HUES48 (cell line): ENCODE data around the gene ATP6AP1.

Source experiments
- H3K27ac ChIP-seq: one replicate; pipeline ENCODE4 v1.7.0; 2013; ENCODE audit warnings: low read depth, low read length, inconsistent platforms
- H3K27me3 ChIP-seq: 2 replicates; pipeline ENCODE4 v1.6.1; 2013; ENCODE audit warnings: mild to moderate bottlenecking, low read length; ENCODE audit not compliant: control insufficient read depth, insufficient read depth
- H3K36me3 ChIP-seq: 2 replicates; pipeline ENCODE4 v1.6.1; 2013; ENCODE audit warnings: low read length; ENCODE audit not compliant: control insufficient read depth, insufficient read depth
- H3K4me1 ChIP-seq: 2 replicates; pipeline ENCODE4 v1.6.1; 2013; ENCODE audit warnings: mild to moderate bottlenecking, low read length; ENCODE audit not compliant: control insufficient read depth, insufficient read depth
- H3K4me3 ChIP-seq: 2 replicates; pipeline ENCODE4 v1.5.1; 2013; ENCODE audit warnings: mild to moderate bottlenecking, low read depth, low read length
- H3K9ac ChIP-seq: 2 replicates; pipeline ENCODE4 v1.6.1; 2013; ENCODE audit warnings: mild to moderate bottlenecking, low read depth, low read length, moderate library complexity
- H3K9me3 ChIP-seq: 2 replicates; pipeline ENCODE4 v1.6.1; 2013; ENCODE audit warnings: low read length; ENCODE audit not compliant: control insufficient read depth, insufficient read depth

Gene ATP6AP1, protein sequence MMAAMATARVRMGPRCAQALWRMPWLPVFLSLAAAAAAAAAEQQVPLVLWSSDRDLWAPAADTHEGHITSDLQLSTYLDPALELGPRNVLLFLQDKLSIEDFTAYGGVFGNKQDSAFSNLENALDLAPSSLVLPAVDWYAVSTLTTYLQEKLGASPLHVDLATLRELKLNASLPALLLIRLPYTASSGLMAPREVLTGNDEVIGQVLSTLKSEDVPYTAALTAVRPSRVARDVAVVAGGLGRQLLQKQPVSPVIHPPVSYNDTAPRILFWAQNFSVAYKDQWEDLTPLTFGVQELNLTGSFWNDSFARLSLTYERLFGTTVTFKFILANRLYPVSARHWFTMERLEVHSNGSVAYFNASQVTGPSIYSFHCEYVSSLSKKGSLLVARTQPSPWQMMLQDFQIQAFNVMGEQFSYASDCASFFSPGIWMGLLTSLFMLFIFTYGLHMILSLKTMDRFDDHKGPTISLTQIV

DNA sequence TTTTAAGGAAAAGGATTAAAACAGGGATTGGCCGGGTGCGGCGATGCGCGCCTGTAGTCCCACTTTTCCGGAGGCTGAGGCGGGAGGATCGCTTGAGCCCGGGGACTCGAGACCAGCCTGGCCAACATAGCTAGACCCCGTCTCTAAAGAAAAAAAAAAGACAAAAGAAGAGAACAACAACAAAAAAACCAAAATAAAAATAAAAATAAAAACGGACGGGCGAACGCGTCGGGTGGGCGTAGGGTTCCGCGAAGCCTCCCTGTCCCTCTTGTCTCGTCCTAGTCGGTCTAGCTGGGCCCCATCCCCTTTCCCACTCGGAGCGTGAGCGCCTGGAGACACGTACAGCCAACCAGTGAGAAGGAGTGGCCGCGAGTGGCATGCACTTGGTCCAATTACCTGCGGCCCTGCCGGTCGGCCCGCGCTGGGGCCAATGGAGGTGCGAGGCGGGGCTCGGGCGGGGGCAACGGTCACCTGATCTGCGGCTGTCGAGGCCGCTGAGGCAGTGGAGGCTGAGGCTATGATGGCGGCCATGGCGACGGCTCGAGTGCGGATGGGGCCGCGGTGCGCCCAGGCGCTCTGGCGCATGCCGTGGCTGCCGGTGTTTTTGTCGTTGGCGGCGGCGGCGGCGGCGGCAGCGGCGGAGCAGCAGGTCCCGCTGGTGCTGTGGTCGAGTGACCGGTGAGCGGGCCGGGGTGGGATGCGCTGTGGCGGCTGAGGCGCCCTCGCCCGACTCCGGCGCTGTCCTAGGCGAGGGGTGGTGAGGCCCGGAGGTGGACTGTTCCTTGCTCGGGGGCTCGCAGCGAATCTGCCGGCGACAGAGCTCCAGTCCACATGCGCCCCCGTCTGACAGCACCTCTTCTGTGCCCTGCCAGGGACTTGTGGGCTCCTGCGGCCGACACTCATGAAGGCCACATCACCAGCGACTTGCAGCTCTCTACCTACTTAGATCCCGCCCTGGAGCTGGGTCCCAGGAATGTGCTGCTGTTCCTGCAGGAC lies at the start of gene ATP6AP1:
Gene ATP6AP1, plus strand, starts transcription at position 502 of the 996 bp plus-strand sequence. Its CDS starts 16 bp downstream, at position 518.
- H3K36me3 ChIP-seq: peaks cover 13% of the 10 kb centered on the region; the same call in 1 of the 2 replicates
- H3K4me1 ChIP-seq: peaks cover 3% of the 10 kb centered on the region; the same call in 1 of the 2 replicates
- no peaks in the 10 kb centered on the region for H3K27me3 ChIP-seq
- no peak within 1 kb of the TSS; the same call in 1 of the 2 replicates for H3K9ac ChIP-seq
- peak within 1 kb of the TSS; percentile 20 for H3K27ac ChIP-seq
- H3K9me3 ChIP-seq: peaks cover 32% of the 10 kb centered on the region
- H3K4me3 ChIP-seq: peak within 1 kb of the TSS; percentile 71

DNA sequence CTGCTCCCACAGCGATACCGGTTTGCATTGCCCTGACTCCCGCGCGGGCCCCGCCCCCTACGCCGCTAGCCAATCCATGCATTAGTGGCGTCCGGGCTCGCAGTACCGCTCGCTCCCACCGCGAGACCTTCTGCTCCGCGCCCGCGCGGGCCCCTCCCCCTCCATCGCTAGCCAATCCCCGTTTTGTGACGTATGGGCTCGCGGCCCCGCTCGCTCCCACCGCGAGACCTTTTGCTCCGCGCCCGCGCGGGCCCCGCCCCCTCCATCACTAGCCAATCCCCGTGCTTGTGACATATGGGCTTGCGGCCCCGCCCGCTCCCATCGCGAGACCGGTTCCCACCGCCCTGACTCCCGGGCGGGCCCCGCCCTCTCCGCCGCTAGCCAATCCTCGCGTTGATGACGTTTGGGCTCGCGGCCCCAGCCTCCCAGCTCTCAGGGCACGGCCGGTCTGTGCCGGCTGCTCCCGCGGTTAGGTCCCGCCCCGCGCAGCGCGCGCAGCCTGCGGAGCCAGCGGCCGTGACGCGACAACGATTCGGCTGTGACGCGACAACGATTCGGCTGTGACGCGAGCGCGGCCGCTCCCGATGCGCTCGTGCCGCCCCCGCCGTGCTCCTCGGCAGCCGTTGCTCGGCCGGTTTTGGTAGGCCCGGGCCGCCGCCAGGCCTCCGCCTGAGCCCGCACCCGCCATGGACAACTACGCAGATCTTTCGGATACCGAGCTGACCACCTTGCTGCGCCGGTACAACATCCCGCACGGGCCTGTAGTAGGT lies 49.5 kb upstream of the ATP6AP1 start, which contains the start of gene EMD:
Gene EMD, plus strand, starts transcription at position 497 of the 770 bp plus-strand sequence. Its CDS starts 190 bp downstream, at position 687.
- H3K27me3 ChIP-seq: peaks cover 1% of the 10 kb centered on the region; the same call in 1 of the 2 replicates
- H3K4me3 ChIP-seq: peak within 1 kb of the TSS; percentile 80
- peaks cover 13% of the 10 kb centered on the region for H3K4me1 ChIP-seq
- peak within 1 kb of the TSS; percentile 96 for H3K27ac ChIP-seq
- H3K9me3 ChIP-seq: peaks cover 18% of the 10 kb centered on the region; the same call in 1 of the 2 replicates
- H3K9ac ChIP-seq: peak within 1 kb of the TSS; percentile 92
- peaks cover 10% of the 10 kb centered on the region; the same call in 1 of the 2 replicates for H3K36me3 ChIP-seq

DNA sequence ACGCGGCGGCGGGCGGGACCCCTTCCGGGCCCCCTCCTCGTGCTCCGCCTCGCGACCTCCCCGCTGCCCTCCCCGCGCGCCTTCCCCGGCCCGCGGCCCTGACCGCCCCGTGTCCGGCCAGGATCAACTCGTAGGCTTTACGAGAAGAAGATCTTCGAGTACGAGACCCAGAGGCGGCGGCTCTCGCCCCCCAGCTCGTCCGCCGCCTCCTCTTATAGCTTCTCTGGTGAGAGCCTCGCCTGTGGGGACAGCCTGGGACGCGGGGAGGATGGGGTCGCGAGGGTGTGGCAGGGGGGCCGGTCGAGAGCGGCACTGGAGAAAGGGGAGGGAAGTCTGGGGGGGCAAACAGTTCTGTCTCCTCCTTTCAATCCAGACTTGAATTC lies 48.9 kb upstream of the ATP6AP1 start:
- H3K27ac ChIP-seq: peak overlapping the region; percentile 95

DNA sequence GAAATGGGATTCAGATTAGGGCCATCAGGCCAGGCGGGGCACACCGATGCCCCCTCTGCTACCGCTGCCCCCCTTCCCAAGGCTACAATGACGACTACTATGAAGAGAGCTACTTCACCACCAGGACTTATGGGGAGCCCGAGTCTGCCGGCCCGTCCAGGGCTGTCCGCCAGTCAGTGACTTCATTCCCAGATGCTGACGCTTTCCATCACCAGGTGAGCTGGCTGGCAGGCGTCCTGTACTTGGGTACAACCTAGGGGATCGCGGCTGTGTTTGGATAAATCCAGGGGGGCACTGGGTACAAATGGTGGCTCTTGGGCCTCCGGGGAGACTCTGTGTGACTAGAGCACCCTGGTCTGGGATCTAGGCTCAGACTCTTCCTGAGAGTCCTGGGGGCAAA lies 48.3 kb upstream of the ATP6AP1 start:
- Histone ChIP-seq H3K4me1 (peaks cover 11% of the 10 kb centered on the region), H3K36me3 (peaks cover 10% of the 10 kb centered on the region; the same call in 1 of the 2 replicates), H3K27me3 (no peaks in the 10 kb centered on the region), H3K9ac (peak overlapping the region; percentile 92; the same call in 1 of the 2 replicates), H3K4me3 (peak overlapping the region; percentile 80), H3K9me3 (peaks cover 20% of the 10 kb centered on the region; the same call in 1 of the 2 replicates), H3K27ac (peak overlapping the region; percentile 95)

More for the DNA sequence above, 48.9 kb upstream of the ATP6AP1 start:
- Histone ChIP-seq H3K4me1 (peaks cover 11% of the 10 kb centered on the region), H3K9ac (peak overlapping the region; percentile 92), H3K4me3 (peak overlapping the region; percentile 80), H3K36me3 (peaks cover 10% of the 10 kb centered on the region; the same call in 1 of the 2 replicates), H3K9me3 (peaks cover 20% of the 10 kb centered on the region; the same call in 1 of the 2 replicates), H3K27me3 (no peaks in the 10 kb centered on the region)

GRCh38 chrX:154380787-154381186 lies 47.7 kb upstream of the ATP6AP1 start:
- peaks cover 11% of the 10 kb centered on the region for H3K4me1 ChIP-seq
- H3K36me3 ChIP-seq: peaks cover 10% of the 10 kb centered on the region; the same call in 1 of the 2 replicates
- H3K27me3 ChIP-seq: no peaks in the 10 kb centered on the region
- peaks cover 20% of the 10 kb centered on the region; the same call in 1 of the 2 replicates for H3K9me3 ChIP-seq
- H3K9ac ChIP-seq: peak overlapping the region; percentile 92; the same call in 1 of the 2 replicates
- peak overlapping the region; percentile 80 for H3K4me3 ChIP-seq
- H3K27ac ChIP-seq: peak overlapping the region; percentile 95

DNA sequence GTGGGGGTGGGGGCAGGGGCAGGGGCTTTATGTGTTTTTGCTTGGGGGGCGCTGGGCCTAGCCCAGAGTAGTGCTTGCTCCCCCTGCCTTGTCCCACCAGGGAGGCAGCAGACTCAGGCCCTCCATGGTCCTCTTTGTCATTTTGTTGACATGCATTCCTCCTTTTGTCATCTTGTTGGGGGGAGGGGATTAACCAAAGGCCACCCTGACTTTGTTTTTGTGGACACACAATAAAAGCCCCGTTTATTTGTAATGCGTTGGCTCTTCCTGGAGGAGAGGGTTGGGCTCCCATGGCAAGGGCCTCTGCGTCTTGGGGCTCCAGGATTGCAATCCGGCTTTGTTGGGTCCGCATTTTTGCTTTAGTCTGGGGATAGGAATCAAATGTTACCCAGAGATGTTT lies 47.2 kb upstream of the ATP6AP1 start:
- Histone ChIP-seq H3K4me3 (peak overlapping the region; percentile 35; the same call in 1 of the 2 replicates), H3K9me3 (peaks cover 20% of the 10 kb centered on the region; the same call in 1 of the 2 replicates), H3K9ac (peak overlapping the region; percentile 46; the same call in 1 of the 2 replicates), H3K27me3 (no peaks in the 10 kb centered on the region), H3K4me1 (peaks cover 11% of the 10 kb centered on the region), H3K36me3 (peaks cover 10% of the 10 kb centered on the region; the same call in 1 of the 2 replicates), H3K27ac (peak overlapping the region; percentile 95)

DNA sequence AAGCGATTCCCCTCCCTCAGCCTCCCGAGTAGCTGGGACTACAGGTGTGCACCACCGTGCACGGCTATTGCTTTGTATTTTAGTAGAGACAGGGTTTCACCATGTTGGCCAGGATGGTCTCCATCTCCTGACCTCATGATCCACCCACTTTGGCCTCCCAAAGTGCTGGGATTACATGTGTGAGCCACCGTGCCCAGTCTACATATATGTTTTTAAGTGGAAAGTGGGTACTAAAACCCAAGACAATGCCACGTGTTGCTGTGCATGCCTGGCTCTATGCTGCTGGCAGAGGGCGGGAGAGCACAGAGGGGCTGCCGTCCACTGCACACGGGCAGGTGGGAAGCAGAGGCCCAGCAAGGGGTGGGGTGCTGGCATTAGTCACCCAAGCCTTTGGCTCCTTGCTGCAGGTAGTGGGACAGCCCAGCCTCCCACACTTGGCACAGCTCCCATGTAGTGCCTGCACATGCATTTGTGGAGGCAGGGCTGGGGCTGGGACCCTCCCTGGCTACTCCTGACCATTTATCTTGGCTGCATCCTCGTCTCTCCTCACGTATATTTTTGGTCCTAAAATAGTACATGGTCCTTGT lies 45.9 kb upstream of the ATP6AP1 start:
- H3K27me3 ChIP-seq: no peaks in the 10 kb centered on the region
- H3K27ac ChIP-seq: no peak overlapping the region
- H3K4me3 ChIP-seq: no peak overlapping the region
- no peak overlapping the region for H3K9ac ChIP-seq
- H3K36me3 ChIP-seq: peaks cover 10% of the 10 kb centered on the region; the same call in 1 of the 2 replicates
- peaks cover 11% of the 10 kb centered on the region for H3K4me1 ChIP-seq
- H3K9me3 ChIP-seq: peaks cover 17% of the 10 kb centered on the region; the same call in 1 of the 2 replicates

- Histone ChIP-seq H3K27ac (no peak overlapping the region), H3K9me3 (peaks cover 17% of the 10 kb centered on the region; the same call in 1 of the 2 replicates), H3K9ac (no peak overlapping the region), H3K36me3 (peaks cover 10% of the 10 kb centered on the region; the same call in 1 of the 2 replicates), H3K27me3 (no peaks in the 10 kb centered on the region), H3K4me1 (peaks cover 11% of the 10 kb centered on the region), H3K4me3 (no peak overlapping the region)
Measured at GRCh38 chrX:154383359-154384283, 44.9 kb upstream of the ATP6AP1 start.
